Activated CD4-positive, alpha-beta T cell treated with anti-CD3 and anti-CD28 coated beads, Interleukin-2, amount 50 U/mL, for 4 hours (primary cell): ENCODE results near the gene PCDH8.

Experiments used
- DNase-seq, 2 experiments: peaks; one replicate each; pipeline ENCODE4 v3.0.0-alpha.2; 2020

PCDH8 gene, protein sequence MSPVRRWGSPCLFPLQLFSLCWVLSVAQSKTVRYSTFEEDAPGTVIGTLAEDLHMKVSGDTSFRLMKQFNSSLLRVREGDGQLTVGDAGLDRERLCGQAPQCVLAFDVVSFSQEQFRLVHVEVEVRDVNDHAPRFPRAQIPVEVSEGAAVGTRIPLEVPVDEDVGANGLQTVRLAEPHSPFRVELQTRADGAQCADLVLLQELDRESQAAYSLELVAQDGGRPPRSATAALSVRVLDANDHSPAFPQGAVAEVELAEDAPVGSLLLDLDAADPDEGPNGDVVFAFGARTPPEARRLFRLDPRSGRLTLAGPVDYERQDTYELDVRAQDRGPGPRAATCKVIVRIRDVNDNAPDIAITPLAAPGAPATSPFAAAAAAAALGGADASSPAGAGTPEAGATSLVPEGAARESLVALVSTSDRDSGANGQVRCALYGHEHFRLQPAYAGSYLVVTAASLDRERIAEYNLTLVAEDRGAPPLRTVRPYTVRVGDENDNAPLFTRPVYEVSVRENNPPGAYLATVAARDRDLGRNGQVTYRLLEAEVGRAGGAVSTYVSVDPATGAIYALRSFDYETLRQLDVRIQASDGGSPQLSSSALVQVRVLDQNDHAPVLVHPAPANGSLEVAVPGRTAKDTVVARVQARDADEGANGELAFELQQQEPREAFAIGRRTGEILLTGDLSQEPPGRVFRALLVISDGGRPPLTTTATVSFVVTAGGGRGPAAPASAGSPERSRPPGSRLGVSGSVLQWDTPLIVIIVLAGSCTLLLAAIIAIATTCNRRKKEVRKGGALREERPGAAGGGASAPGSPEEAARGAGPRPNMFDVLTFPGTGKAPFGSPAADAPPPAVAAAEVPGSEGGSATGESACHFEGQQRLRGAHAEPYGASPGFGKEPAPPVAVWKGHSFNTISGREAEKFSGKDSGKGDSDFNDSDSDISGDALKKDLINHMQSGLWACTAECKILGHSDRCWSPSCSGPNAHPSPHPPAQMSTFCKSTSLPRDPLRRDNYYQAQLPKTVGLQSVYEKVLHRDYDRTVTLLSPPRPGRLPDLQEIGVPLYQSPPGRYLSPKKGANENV

DNA sequence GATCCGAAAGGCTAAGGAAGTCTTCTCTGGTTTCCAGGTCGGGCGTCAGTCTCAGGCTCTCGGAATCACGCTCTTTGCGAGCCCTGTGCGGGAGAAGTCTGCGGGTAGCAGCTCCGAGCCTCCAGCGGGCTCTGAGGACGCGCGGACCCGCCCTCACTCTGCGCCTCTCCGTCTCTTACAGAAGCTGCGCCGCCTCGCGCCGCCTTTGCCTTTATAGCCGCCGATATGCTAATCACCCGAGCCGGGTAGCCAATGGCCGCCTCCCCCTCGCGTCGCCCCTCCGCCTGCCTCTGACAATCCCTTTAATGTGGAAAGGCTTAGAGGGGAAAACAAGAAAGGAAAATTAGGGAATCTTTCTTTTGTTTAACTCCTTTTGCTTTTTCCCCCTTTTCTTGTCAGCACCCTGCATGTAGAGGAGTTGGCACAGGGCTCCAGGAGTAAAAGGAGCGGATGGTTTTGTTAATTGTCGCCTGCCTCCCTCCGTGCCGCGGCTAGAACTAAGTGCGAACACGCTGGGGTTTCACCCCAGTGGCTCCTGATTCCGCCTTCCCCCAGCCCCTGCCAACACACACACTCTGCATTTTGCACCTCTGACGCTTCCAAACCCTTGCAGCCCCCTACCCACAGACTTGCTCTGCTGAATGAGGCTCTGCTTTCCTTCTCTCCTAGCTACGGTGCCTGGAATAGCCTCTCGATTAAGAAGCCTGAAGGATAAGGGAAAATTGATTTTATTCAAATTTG lies at the start of gene PCDH8:
TSS of gene PCDH8 (minus strand) at position 186 of the 741 bp plus-strand sequence. CDS start 204 bp downstream, outside the sequence.
- DNase-seq = no peak

DNA sequence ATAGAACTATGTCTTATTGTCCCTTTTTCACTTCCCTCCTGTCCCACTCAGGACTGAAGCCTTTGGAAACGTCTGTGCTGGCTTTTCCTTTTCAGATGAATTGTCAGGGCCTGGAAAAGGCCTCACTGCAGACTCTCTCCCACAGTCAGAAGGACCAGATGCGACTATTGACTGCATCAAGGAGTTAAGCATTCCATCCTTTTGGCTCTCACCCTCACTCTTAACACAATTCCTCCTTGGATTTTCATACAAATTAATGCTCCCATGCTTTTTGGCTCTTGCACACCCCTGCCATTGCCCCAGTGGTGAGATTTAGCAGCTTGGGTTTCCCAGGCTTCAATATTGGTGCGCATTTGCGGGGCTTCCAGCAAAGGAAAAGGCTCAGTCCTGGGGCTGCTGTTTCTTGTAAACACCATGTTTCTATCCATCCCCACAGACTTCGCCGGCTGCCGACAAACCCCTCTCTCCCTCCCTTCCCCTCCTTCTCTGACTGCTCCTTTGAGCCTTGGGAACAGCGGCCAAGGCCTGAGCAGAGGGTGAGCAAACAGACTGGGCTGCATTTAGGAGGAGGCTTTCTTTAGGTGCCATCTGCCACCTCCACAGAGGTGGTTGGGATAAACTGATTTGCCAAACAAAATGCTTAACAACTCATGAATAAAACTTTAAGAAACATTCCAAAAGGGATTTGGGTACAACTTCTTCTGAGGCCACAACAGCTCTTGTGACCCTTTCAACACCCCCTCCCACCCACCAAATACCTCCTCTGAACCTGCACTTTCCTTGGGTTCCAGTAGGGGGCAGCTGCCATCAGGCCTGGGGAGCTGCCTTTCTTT lies 48.6 kb upstream of the PCDH8 start:
- no peak for DNase-seq

DNA sequence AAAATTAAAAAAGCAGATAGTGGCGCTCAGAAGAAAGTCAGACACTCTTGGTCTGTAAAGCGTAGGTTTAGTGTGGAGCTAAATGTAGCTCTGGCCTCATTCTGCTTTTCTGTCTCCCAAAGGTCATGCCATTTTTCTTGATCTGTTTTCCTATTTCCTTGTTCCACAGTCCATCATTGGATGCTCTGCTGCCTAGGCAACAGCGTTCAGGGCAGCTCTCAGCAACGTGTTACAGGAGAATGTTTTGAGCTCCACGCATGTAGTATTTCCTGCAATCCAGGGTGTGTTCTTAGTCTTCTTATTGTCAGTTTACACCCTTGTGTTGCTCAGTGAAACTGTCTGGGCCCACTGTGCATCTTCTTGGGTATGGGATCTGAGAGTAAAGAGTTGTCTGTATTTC lies 46.0 kb upstream of the PCDH8 start:
- DNase-seq = no peak

DNA sequence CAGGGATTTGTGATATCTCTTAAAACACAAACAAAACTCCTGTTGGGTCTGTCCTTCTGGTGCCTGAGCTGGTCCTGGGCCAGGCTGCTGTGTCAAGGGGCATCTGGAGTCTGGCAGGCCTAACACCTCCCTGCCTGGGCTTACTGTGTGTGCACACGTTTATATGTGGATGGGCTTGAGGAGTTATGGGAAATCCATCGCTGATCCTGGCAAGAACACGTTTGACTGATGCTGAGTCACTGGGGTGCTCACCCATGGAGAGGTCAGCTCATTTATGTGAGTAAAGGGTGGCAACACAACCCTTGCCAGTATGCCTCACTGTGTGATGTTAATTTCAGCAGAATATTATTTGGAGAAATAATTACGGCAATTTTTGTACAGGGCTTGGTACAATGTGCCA lies 44.5 kb upstream of the PCDH8 start:
- DNase-seq = no peak

DNA sequence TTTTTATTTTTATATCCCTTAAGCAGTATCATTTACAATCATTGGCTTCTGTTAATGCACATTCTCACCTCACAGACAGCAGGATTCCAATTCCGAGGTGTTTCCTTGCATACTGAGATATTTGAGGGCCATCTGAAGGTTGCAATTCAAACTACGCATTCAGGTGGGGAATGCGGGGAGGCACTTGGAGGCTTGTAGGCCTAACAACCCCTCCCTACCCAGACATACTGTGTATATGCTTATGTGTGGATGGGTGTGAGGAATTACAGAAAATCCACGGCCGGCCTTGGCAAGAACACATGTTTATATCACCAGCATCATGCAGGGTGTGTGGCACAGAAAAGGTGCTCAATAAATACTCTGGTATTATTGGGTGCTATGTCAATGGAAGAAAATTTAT lies 43.3 kb upstream of the PCDH8 start:
- DNase-seq = no peak

DNA sequence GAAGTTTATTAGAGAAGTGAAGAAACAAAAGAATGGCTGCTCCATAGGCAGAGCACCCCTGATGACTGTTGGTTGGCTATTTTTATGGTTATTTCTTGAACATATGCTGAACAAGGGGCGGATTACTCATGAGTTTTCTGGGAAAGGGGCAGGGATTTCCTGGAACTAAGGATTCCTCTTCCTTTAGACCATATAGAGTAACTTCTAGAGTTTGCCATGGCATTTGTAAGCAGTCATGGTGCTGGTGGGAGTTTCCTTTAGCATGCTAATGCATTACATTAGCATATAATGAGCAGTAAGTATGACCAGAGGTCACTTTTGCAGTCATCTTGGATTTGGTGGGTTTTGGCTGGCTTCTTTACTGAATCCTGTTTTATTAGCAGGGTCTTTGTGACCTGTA lies 38.7 kb upstream of the PCDH8 start:
- DNase-seq = no peak

DNA sequence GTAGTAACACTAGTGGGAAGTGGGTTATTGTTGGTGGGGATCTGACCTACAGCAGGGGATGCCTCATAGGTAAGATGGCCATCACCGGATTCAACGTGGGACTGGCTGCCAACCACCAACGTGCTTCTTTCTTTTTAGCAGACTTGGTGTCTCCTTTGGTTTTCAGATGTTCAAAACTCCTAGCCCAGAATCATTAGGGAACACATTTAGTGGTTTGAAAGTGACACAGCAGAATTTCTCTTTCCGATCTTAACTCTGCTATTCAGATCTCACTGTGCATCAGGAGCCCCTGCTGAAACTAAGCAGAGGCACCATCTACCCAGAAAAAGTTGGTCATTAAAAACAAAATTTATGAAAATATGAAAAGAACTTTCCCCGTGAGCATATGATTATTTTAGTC lies 36.7 kb upstream of the PCDH8 start:
- DNase-seq = no peak

DNA sequence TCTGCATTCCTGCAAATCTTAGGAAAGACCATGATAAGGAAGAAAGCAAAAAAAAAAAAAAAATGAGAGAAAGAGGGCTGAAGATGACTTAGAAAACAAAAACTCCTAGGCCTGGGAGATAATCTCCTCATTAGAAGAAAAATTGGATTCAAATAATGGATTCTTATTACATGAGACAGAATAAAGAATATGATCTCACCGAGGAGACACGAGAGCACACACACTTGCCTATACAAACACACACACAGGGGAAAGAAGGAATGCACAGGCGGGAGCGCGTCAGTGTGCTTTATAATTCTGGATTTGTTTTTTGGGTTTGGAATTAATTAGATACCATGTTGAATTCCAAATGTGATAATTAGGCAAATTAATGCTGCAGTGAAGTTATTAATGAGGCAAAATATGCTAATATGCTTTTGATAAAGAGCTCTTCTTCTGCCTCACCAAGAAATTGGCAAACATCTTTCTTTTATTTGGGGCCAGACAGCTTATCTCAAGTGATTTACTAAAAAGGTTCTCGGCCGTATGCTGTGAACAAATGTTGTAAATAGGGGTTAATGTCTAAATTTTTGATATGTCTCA lies 36.1 kb upstream of the PCDH8 start:
- DNase-seq = no peak

DNA sequence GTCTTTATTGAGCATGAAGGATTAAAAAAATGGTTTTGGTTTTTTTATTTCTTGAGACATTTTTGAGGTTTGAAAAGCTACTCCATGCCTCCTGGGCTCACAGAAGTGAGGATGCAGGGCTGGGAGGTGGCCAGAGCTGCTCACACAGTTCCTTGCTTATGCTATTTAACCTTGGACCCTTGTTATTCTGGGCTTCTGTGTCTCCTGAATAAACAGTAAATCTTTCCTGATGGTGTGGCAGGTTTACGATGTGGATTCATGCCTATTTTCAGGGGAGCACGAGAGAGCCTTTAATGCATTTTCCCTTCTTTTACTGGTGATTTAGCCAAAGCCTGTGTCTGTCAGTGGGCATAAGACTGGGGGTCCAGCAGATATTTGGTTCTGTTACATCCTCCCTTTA lies 34.3 kb upstream of the PCDH8 start:
- DNase-seq = no peak

DNA sequence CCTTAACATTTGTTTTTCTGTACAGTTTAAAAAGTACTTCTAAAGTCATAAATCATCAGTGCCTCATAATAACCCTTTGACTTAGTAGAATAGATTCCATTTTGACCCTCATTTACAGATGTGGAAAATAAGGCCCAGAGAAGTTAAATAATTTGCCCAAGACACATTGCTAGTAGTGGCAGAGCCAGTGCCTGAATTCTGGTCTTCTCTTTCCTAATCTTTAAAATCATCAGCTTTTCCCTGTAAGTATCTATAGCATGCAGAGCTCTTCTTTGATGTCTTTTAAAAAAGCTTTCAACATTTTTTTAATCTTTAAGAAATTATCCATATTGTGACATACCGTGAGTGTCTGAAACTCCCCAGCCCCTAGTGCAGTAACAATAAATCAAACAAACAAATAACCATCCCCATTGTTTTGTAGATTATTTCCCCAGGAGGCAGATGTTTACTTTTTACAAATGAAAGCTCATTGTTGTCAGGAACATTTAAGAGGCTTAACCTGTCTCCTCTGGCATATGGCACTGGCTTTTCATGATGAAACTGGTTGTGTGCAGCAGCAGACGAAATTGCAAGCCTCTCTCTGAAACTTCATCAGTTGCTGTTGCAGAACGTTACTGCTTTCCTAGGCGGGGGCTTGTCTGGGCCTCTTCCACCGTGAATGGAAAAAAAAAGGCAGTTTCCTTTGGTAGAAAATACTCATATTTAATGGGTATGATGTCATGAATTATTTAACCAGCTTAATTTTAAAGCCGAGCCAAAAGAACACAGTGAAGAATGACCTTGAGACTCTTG lies 31.7 kb upstream of the PCDH8 start:
- no peak for DNase-seq

DNA sequence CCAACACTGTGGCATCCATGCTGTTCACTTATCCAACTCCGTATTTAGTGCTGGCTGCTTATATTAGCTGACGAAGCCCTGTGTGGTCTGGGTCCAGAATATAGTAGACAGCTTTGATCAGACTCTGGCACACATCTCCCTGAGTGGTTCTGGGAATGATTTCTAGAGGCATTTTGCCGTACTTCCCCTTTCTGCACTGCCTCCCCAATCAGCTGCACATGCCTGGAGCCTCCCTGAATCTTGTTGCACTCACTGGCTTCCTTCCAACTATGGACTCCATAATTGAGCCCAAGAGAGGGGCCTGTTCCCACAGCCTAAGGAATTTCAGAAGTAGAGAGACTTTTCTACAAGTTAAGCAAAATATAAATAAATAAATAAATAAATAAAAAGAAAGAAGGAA lies 30.4 kb upstream of the PCDH8 start:
- no peak for DNase-seq

DNA sequence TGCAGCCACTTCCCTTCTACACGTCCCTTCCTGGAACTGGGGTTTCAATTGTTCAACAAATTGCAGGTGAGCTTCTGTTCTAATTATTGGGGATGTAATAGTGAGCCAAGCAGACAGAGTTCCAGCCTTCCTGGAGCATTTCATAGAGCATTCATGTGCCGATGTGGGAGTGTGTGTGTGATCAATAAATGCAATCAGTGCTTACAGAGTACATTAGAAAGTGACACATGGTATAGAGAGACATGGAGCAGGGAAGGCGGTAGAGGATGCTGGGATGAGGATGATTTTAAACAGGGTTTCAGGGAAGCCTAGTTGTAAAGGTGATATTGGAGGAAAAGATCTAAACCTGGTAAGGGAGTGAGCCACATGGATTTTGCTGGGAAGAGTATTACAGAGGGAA lies 21.7 kb upstream of the PCDH8 start:
- DNase-seq = no peak

DNA sequence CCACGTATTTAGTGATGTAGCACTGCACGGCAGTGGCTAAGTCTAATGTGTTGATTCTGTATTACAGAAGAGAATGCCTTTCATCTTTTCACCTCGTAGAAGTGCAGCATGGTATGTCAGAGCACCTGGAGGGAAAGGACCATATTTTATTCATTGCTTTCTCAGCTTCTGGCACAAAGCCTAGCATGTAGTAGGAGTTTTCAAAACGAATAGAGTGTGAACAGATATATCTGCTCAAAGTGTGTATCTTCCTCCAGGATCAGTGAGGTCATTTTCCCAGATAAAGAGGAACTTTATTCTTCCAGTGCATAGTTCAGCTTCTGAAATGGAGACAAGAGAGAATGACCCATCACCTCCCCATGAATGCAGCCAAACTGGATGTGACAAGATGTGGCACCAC lies 21.2 kb upstream of the PCDH8 start:
- no peak for DNase-seq

DNA sequence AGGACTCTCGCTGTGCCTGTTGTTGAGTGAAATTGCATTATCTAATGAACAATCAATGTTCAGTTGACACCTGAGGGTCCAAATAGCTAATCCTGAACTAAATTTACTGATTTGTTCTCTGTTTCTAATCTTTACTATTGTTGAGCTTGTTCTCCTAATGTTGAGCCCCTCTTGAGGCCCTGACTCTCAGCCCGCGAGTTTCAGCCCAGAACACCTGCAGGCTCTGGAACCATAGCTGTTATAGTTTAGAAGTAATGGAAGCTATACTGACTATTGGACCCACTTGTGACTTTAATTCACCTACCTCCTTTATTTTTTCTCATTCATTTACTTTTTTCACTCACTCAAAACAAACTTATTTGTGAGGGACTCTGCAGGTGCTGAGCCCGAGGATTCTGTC lies 20.6 kb upstream of the PCDH8 start:
- no peak for DNase-seq

DNA sequence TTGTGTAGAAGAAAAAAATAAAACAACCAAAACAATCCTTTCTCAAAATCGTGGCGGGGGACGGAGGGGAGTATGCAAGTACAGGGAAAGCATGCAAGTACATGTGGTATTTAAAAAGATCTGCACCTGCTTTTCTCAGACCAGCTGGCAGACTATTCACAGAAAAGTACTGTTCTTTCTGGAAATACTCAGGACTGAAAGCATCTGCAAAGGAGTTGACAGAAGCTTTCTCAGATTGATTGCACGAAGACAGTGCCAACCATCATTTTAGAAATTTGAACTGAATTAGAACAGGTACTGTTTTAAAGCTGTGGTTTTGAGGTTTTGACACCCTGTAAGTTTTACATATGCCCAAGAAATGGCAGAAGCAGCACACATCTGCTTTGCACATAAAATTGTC lies 19.8 kb upstream of the PCDH8 start:
- no peak for DNase-seq

DNA sequence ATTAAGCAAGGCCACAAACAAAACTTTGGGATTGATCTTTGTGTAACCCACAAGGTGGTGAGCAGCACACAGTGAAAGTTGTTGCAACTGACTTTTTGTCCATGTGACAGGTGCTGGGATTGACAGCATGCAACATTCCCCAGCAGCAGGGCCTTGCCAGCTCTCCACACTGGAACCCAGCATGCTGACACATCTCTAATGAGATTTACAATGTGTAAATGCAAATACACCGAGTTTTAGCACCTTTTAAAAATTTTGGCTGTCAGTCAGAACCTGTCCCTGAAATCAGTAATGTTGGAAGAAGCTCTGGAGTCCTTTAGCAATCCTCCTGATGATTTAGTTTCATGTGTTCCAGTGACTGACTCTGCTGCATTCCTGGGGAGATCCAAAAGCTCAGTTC lies 16.5 kb upstream of the PCDH8 start:
- no peak for DNase-seq

DNA sequence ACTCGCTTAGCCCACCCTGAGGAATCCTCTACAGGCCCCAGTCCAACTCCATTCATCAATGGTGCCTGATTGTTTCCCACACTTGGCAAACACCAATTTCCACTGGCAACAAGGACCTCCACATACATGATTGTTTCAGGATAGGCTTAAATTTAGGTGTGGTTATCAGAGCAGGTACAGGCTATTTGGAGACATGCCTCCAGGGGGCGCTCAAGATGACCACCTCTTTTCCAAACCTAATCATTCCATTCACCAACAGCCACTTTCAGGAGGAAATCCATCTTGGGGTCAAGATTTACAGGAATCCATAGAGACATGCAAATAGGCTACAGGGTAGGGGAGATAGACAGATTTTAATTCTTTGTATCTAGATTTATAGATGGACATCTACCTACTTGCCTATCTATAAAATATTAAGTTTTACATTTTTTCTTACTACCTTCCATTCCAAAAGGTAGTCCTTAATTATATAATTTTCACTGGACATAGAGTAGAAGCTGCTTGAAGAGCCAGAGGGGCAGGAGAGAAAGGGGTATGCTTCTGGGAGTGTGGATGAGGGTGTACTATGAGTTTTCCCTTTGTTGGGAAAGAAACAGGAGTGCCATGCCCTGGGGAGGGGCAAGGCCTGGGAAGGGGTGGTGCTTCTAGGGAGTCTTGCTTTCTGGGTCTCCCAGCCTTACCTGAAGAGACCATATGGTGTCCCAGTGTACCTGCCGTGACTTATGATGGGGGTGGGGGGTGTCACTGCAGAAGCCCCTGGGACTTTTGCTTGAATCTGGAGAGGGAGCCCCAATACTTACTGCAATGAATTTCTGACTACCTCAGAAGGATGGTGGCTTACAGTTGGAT lies 14.1 kb upstream of the PCDH8 start:
- DNase-seq = no peak

DNA sequence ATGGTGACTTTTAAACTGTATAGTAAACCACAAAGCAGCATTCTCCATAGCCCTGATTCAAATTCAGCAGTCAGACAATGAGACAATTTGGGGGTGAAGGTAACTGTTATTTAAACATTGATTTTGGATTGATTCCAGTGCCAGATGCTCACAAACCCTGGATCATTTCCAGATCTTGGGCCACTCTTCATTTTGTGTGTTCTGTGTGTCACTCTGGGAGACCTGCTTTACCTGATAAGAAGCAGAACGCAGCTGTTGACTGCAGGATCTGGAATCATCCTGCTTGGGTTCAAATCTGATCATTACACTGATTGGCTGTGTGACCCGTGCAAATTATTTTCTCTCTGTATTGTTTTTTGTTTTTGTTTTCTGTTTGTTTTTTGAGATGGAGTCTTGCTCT lies 4.0 kb upstream of the PCDH8 start:
- DNase-seq = no peak

DNA sequence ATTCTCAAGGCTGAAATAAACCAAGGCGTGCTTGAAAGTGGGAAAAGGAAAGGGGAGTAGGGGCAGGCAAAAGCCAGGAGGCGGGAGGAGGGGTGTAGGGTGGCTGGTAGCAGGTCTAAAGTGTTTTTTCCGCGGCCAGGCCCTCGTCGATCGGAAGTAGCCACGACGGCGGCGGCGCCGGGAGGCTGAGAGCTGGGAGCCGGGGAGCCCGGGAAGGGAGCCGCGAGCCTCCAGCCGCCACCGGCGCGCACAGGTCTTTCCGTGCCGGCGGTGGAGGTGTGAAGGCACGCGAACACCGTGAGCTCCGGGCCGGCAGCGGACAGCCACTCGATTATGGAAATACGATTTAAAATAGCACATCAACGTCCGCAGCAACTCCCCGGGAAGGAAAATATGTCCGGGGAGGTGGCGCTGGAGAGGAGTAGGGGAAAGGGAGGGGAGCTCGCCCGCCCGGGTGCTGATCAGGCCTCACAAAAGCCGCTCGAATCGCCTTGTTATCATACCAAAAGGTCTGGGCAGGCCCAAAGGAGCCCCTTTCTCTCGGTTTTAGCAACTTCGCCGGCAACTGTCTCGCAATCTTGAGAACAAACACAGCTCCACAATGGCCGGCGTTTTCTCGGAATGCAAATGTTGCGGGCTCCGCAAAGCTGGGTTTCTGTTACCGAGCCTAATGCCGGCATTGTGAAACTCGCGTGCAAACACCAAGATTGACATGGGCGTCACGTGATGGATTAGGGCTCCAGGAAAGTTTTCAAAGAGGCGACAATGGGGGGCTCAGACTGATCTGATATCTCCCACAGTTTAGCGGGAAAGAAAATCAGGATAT lies 2.9 kb upstream of the PCDH8 start:
- no peak for DNase-seq
